NT2/D1 (cell line): ENCODE measurements around the gene PRELID3B.

Source experiments
- SUZ12 ChIP-seq: IDR thresholded peaks from 2 replicates; pipeline ENCODE4 v1.6.1; 2011; ENCODE audit not compliant: insufficient read length, insufficient read depth; ENCODE audit errors: extremely low read depth
- YY1 ChIP-seq: IDR thresholded peaks from 2 replicates; pipeline ENCODE4 v1.6.1; 2011; ENCODE audit not compliant: insufficient read length, insufficient read depth
- ZNF274 ChIP-seq: IDR thresholded peaks from 2 replicates; pipeline ENCODE4 v1.6.1; 2011; ENCODE audit warnings: mild to moderate bottlenecking, low read depth, low read length

- no peak for TF ChIP-seq SUZ12
- no peak for TF ChIP-seq YY1
- TF ChIP-seq ZNF274, result no peak
These were observed 11.0 kb downstream of the PRELID3B start for GRCh38 chr20:59031564-59032022.
